Forelimb muscle (tissue), 1 donor: ENCODE data around the gene CELSR2. TPM values are rescaled to one million over a fixed set of nuclear protein-coding genes. Genes with fewer than 3 reads are reported as not detected.
"Not testable (repeated sequence)": the region's sequence is repeated elsewhere in the genome, so short reads cannot be mapped to it uniquely, and the experiment has no call there.

Experiments used
- DNase-seq: peaks from one replicate; pipeline ENCODE4 v3.0.0-alpha.2; 2013; ENCODE audit warnings: low read depth
- polyA plus RNA-seq: library from polyadenylated mRNA; unstranded; fragments of 120-200 nt; gene quantifications from one replicate; pipeline ENCODE4 v1.2.1, GENCODE V29; 2013; ENCODE audit not compliant: insufficient read length

The CELSR2 gene
- polyA plus RNA-seq, 1 donor: 3.3 TPM

DNA sequence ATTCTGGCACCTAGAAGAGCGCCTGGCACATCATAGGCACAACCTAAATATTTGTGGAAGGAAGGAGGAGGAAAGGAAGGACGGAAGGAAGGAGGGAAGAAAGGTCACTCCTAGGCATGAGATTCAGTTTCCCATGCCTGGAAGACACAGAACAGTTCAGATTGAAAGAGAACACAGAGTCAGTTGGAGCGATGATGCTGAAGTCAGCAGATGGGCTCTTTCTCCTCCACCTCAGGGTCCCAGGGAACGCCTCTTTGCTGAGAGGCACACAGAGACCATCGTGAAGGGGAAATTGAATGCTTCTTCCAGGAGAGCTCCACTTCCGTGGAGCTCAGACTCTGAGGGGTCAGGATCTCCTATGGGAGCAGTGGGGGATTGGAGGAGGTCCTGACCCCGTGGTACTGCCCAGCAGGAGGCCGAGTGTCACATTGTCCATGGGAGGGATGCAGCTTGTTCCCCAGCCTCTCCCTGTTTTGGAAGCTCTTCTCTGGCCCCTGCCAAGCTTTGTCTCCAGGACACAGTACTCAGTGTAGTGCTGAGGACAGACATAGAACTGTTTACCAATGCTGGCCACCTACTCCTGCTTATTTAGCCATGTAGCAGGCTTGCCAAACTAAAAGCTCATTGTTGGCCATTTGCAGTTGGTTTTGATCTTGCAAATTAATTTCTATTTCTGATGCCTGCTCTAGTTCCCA lies 55.0 kb downstream of the CELSR2 start:
- no peak for DNase-seq

- not testable (repeated sequence) for DNase-seq
Measured at GRCh38 chr1:109305991-109306390, 56.7 kb downstream of the CELSR2 start.

- no peak for DNase-seq
Measured at GRCh38 chr1:109306832-109307273, 57.5 kb downstream of the CELSR2 start, which contains the start of gene MYBPHL. Gene MYBPHL, minus strand, starts transcription at chr1:109307011. Its CDS starts 20 bp downstream, at chr1:109306991.

DNA sequence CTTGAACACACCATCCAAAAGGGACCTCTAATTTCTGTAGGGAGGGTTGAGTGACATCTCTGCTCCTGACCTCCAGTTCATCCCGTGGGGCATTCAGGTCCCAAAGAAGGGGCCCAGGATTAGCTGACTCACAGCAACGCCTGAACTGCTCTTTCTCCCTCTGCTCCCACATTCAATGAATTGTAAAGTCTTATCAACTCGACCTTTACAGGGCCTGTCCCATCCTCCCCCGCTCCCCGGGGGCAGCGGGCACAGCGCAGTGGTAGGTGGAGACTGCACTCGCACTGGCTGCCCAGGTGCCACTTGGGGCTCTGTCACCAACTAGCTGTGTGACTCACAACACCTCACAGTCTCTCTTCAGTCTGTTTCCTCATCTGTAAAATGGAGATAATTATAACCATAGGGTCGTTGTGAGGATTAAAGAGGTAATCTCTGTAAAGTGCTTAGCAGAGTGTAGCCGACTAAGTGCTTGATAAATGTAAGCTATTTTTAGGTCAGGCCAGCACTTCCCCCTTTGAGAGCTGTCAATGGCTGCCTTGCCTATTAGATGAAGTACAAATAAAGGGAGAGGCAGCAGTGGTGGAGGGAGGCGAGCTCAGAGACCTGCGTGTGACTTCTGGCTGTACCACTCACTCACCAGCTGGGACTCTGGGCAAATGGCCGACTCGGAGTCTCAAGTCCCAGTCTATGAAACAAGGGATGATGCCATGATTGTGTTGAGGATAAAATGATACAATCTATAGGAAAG lies 58.1 kb downstream of the CELSR2 start:
- no peak for DNase-seq

- no peak for DNase-seq
Measured at GRCh38 chr1:109309347-109309746, 60.0 kb downstream of the CELSR2 start.

GRCh38 chr1:109312246-109312645 lies 62.9 kb downstream of the CELSR2 start:
- DNase-seq: no peak

DNA sequence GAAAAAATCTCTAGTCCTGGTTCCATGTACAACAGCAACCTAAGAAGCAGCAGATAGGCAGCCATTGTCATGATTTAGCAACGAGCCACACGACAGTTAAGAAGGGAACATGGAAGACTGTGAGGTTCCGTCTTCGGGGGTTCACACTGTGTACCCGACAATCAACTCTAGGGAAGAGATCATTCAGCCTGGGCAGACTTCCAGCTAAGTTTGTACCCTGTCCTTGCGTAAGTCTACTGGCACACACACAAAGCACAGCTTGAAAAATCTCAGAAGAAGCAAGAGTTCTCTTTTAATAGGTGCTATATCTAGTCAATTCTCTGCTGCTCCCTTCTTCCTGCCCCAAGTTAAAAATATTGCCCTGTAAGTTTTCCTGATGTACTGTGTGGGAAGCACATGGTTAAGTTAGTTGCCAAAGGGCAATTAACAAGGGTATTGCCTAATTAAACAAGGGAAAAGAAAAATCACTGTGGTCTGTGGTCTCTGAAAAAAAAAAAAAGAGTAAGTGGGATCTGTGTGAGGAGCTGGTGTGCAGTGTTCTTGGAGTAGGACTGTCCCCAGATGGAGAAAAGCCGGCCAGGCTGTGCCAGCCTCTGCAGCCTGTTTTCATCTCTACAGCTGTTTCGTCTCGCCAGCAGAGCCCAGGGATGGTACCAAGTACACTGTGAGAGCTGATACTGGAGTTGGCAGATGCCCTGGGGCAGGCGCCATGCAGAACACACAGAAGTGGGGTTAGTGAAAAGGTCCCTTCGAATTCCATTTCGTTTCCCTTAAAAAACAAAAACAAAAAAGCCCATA lies 63.8 kb downstream of the CELSR2 start:
- no peak for DNase-seq

GRCh38 chr1:109314795-109315194 lies 65.5 kb downstream of the CELSR2 start:
- no peak for DNase-seq

DNA sequence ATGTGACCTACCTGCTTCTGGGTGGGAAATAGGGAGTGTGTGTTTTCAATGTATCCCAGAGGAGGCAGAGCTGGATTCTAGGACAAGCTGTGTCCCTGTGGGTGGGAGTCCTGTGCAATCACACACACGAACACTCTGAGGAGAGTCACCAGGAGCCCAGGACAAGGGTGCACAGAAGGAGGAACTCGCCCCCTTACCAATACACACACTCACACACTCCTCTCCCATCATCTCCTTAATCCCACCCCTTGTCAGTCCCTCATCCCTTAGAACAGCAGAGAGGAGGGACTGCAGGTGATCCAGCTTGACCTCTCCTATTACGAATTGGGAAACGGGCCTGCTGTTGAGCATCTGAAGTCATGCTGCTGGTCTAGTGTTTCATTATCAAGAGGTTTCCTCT lies 65.9 kb downstream of the CELSR2 start:
- DNase-seq: no peak

- DNase-seq: no peak
Measured at GRCh38 chr1:109316506-109316905, 67.2 kb downstream of the CELSR2 start.

- no peak for DNase-seq
Measured at GRCh38 chr1:109319114-109319513, 69.8 kb downstream of the CELSR2 start.

GRCh38 chr1:109322974-109323373 lies 73.6 kb downstream of the CELSR2 start:
- no peak for DNase-seq

Other genes starting within 250 kb of the CELSR2 start
- gene WDR47, start 207.4 kb upstream of the CELSR2 start, polyA plus RNA-seq: 13.0 TPM
- gene TAF13, start 173.5 kb upstream of the CELSR2 start, polyA plus RNA-seq: 37.8 TPM
- 37.6 TPM for gene TMEM167B, start 158.8 kb upstream of the CELSR2 start, polyA plus RNA-seq
- 0.40 TPM for gene ELAPOR1, start 135.4 kb upstream of the CELSR2 start, polyA plus RNA-seq
- 86.3 TPM for gene SARS1, start 35.6 kb upstream of the CELSR2 start, polyA plus RNA-seq
- 11.9 TPM for gene PSRC1, start 33.6 kb downstream of the CELSR2 start, polyA plus RNA-seq
- 1.2 TPM for gene MYBPHL, start 57.5 kb downstream of the CELSR2 start, polyA plus RNA-seq
- gene SORT1, start 148.4 kb downstream of the CELSR2 start, polyA plus RNA-seq: 30.7 TPM
- 65.7 TPM for gene PSMA5, start 176.9 kb downstream of the CELSR2 start, polyA plus RNA-seq
- 304 TPM for gene SYPL2, start 217.0 kb downstream of the CELSR2 start, polyA plus RNA-seq
- 38.9 TPM for gene ATXN7L2, start 234.4 kb downstream of the CELSR2 start, polyA plus RNA-seq
- gene CYB561D1, start 244.6 kb downstream of the CELSR2 start, polyA plus RNA-seq: 11.1 TPM